SK-N-SH (cell line): ENCODE data around the gene CISTR. TPM values are rescaled to one million over a fixed set of nuclear protein-coding genes. Genes with fewer than 3 reads are reported as not detected.

ENCODE experiments used
- CTCF ChIA-PET: fragments of 300-600, 350-600 bp; formaldehyde crosslinking; extraction: SDS; loops from one replicate; lab custom pipeline; 2021; lab: Yijun Ruan, JAX
- POLR2A ChIA-PET: fragments of 350-600 bp; sonication (Branson Sonifier 250); formaldehyde crosslinking; extraction: SDS; loops from one replicate; lab custom pipeline; 2020; ENCODE audit warnings: antibody characterized with exemption, inconsistent platforms; lab: Yijun Ruan, JAX
- DNase-seq: peaks from one replicate; pipeline ENCODE4 v3.0.0; 2012
- H2AFZ ChIP-seq: fragments of 200-600 bp; sonication (generic); 2 replicates; pipeline ENCODE4 v1.8.1; 2016; ENCODE audit warnings: antibody characterized with exemption, mild to moderate bottlenecking, low read depth
- H3F3A ChIP-seq: fragments of 200-600 bp; sonication (generic); replicated peaks from 2 replicates; pipeline ENCODE3; 2016; ENCODE audit warnings: antibody characterized with exemption, mild to moderate bottlenecking; ENCODE audit not compliant: insufficient read depth
- H3K27ac ChIP-seq, 2 experiments: fragments of 200-500 bp in 1 of 2; fragments of 200-600 bp in 1 of 2; sonication (Bioruptor generic) in 1 of 2; sonication (generic), shearing (Covaris generic) in 1 of 2; 2 replicates each; pipeline versions ENCODE4 v1.5.1 to v1.6.1; 2014 to 2016; ENCODE audit warnings: low read depth in 2 of 2, inconsistent platforms in 1 of 2, low read length in 1 of 2, mild to moderate bottlenecking in 1 of 2, mixed read lengths in 1 of 2
- H3K27me3 ChIP-seq: fragments of 200-600 bp; sonication (generic), shearing (Covaris generic); 2 replicates; pipeline ENCODE4 v1.6.1; 2016; ENCODE audit warnings: mixed run types; ENCODE audit not compliant: insufficient read depth
- H3K36me3 ChIP-seq, 2 experiments: fragments of 200-500 bp in 1 of 2; fragments of 200-600 bp in 1 of 2; sonication (Bioruptor generic) in 1 of 2; sonication (generic) in 1 of 2; replicated peaks in 1 of 2; 2 replicates each; pipeline versions ENCODE3 to v1.5.1; 2014 to 2016; ENCODE audit warnings: low read length in 1 of 2, mild to moderate bottlenecking in 1 of 2; ENCODE audit not compliant: insufficient read depth in 2 of 2, control insufficient read depth in 1 of 2
- H3K4me1 ChIP-seq, 2 experiments: fragments of 200-500 bp in 1 of 2; fragments of 200-600 bp in 1 of 2; sonication (Bioruptor generic) in 1 of 2; sonication (generic), shearing (Covaris generic) in 1 of 2; 2 replicates each; pipeline versions ENCODE4 v1.5.1 to v1.6.1; 2014 to 2016; ENCODE audit warnings: low read depth in 1 of 2, low read length in 1 of 2, mixed run types in 1 of 2; ENCODE audit not compliant: insufficient read depth in 2 of 2, control insufficient read depth in 1 of 2
- H3K4me2 ChIP-seq: fragments of 200-600 bp; sonication (generic), shearing (Covaris generic); 2 replicates; pipeline ENCODE4 v1.6.1; 2017; ENCODE audit warnings: mixed run types
- H3K4me3 ChIP-seq, 2 experiments: fragments of 200-500 bp in 1 of 2; fragments of 200-600 bp in 1 of 2; sonication (Bioruptor generic) in 1 of 2; sonication (generic), shearing (Covaris generic) in 1 of 2; 2 replicates each; pipeline versions ENCODE4 v1.5.1 to v1.8.1; 2014 to 2016; ENCODE audit warnings: low read depth in 2 of 2, inconsistent platforms in 1 of 2, low read length in 1 of 2, mild to moderate bottlenecking in 1 of 2, mixed read lengths in 1 of 2, moderate library complexity in 1 of 2
- H3K79me2 ChIP-seq: fragments of 200-600 bp; sonication (generic); 2 replicates; pipeline ENCODE4 v1.8.1; 2017; ENCODE audit warnings: mild to moderate bottlenecking; ENCODE audit not compliant: insufficient read depth
- H3K9ac ChIP-seq: fragments of 200-600 bp; sonication (generic); 2 replicates; pipeline ENCODE4 v1.6.1; 2017; ENCODE audit warnings: mixed run types
- H3K9me2 ChIP-seq: fragments of 200-600 bp; sonication (generic); 2 replicates; pipeline ENCODE4 v1.6.1; 2017; ENCODE audit warnings: mixed run types
- H3K9me3 ChIP-seq: fragments of 200-600 bp; sonication (generic); 2 replicates; pipeline ENCODE4 v1.6.1; 2017; ENCODE audit warnings: mixed run types, mild to moderate bottlenecking, moderate library complexity
- H4K20me1 ChIP-seq: fragments of 200-600 bp; sonication (generic); 2 replicates; pipeline ENCODE4 v1.6.1; 2017; ENCODE audit warnings: mild to moderate bottlenecking, mixed run types; ENCODE audit not compliant: insufficient read depth
- CTCF ChIP-seq: fragments of 200-600 bp; sonication (generic); IDR thresholded peaks from 2 replicates; pipeline ENCODE4 v1.6.1; 2017; ENCODE audit warnings: antibody characterized with exemption, mild to moderate bottlenecking, moderate library complexity
- ELF1 ChIP-seq: IDR thresholded peaks from 2 replicates; pipeline ENCODE4 v1.4.0; 2012
- EZH2phosphoT487 ChIP-seq: fragments of 200-600 bp; sonication (generic); IDR thresholded peaks from 2 replicates; pipeline ENCODE4 v1.6.1; 2017; ENCODE audit warnings: low read depth, mixed run types, mild to moderate bottlenecking, antibody characterized with exemption, moderate library complexity, borderline replicate concordance
- FOSL2 ChIP-seq: IDR thresholded peaks from 2 replicates; pipeline ENCODE4 v1.4.0; 2012; ENCODE audit warnings: low read depth, mild to moderate bottlenecking, moderate library complexity, borderline replicate concordance
- GABPA ChIP-seq: IDR thresholded peaks from 2 replicates; pipeline ENCODE4 v1.4.0; 2012; ENCODE audit warnings: low read depth, mild to moderate bottlenecking
- MXI1 ChIP-seq: IDR thresholded peaks from 2 replicates; pipeline ENCODE4 v1.6.1; 2012; ENCODE audit warnings: mild to moderate bottlenecking, low read depth, low read length, improper control_type of control experiment
- POLR2AphosphoS5 ChIP-seq: IDR thresholded peaks from 2 replicates; pipeline ENCODE4 v1.6.1; 2012; ENCODE audit warnings: low read depth, low read length
- RAD21 ChIP-seq: IDR thresholded peaks from 2 replicates; pipeline ENCODE4 v1.6.1; 2012; ENCODE audit warnings: mild to moderate bottlenecking, low read length
- RCOR1 ChIP-seq: fragments of 150-350 bp; IDR thresholded peaks from 2 replicates; pipeline ENCODE4 v1.6.1; 2017; ENCODE audit warnings: antibody characterized with exemption, low read length
- TCF12 ChIP-seq: IDR thresholded peaks from 2 replicates; pipeline ENCODE4 v1.4.0; 2012
- TEAD4 ChIP-seq: IDR thresholded peaks from 2 replicates; pipeline ENCODE4 v1.4.0; 2012; ENCODE audit warnings: mild to moderate bottlenecking, borderline replicate concordance; ENCODE audit not compliant: insufficient read depth
- YY1 ChIP-seq: IDR thresholded peaks from 2 replicates; pipeline ENCODE4 v1.4.0; 2012; ENCODE audit warnings: low read depth, mild to moderate bottlenecking
- WGBS: methylation state at CpG from one replicate; pipeline ENCODE4 v1.1.6; 2017; ENCODE audit warnings: low lambda C conversion rate; 5-methylcytosine and 5-hydroxymethylcytosine counted together
- polyA plus RNA-seq, 3 experiments: library from polyadenylated mRNA; depleted of rRNA; stranded (reverse); fragments of >200 nt; gene quantifications; 2 replicates each; pipeline ENCODE4 v1.2.3, GENCODE V29; 2012

The CISTR gene
- polyA plus RNA-seq, 1 of the 3 experiments (the other 2 are of a cell fraction): not detected

- Histone ChIP-seq H3F3A (no peaks in the 10 kb centered on the region), H3K4me2 (no peak overlapping the region), H3K9me2 (no peaks in the 10 kb centered on the region), H3K27ac (no peak overlapping the region), H3K9me3 (no peaks in the 10 kb centered on the region), H4K20me1 (no peaks in the 10 kb centered on the region), H3K79me2 (no peaks in the 10 kb centered on the region), H3K9ac (no peak overlapping the region), H3K4me3 (no peak overlapping the region; a peak in 1 of 4 replicates), H2AFZ (no peak overlapping the region), H3K4me1 (peaks cover 2 to 9% of the 10 kb centered on the region in 2 experiments; a peak in 1 of 4 replicates), H3K36me3 (no peaks in the 10 kb centered on the region), H3K27me3 (peaks cover 87% of the 10 kb centered on the region)
- POLR2A ChIA-PET: no interaction called here
- 7% methylated on average over 14 of the region's 17 CpGs for WGBS
- CTCF ChIA-PET: interaction anchor here (0.6 to 10.5 kb wide), 31 partner anchors 9 to 643 kb away, joined by 3 to 121 read pairs (median 4); partner anchors contain the start of genes ATP5MC2 and HOXC10
- DNase-seq: peak; percentile 79
- TF ChIP-seq RAD21: peak; percentile 35
- TF ChIP-seq CTCF: peak; percentile 81
- no peak for TF ChIP-seq EZH2phosphoT487
These were observed 5.5 kb upstream of the CISTR start for GRCh38 chr12:53757101-53757770.

GRCh38 chr12:53756300-53757100 is 4.7 kb upstream of the CISTR start:
- Histone ChIP-seq H3K27ac (no peak overlapping the region), H3K4me3 (no peak overlapping the region)
- TF ChIP-seq POLR2AphosphoS5: no peak
- TF ChIP-seq TCF12: no peak
- TF ChIP-seq EZH2phosphoT487: no peak
- no peak for TF ChIP-seq YY1
- TF ChIP-seq ELF1: no peak
- no peak for TF ChIP-seq GABPA
- no peak for TF ChIP-seq FOSL2
- no peak for TF ChIP-seq TEAD4
- no peak for TF ChIP-seq RCOR1
- no peak for TF ChIP-seq MXI1
- TF ChIP-seq, all 33 proteins: peak for 0
- no peaks in the 10 kb centered on the region for H4K20me1 ChIP-seq
- 47% methylated on average over 5 of the region's 5 CpGs for WGBS
- H3K9me3 ChIP-seq: no peaks in the 10 kb centered on the region
- ChIA-PET POLR2A (no interaction called here), CTCF (interaction anchor here (0.7 to 10.5 kb wide), 27 partner anchors 9 to 643 kb away, joined by 3 to 121 read pairs (median 4); partner anchors contain the start of genes ATP5MC2 and HOXC10)
- H3K79me2 ChIP-seq: no peaks in the 10 kb centered on the region
- H3F3A ChIP-seq: no peaks in the 10 kb centered on the region
- H3K9me2 ChIP-seq: no peaks in the 10 kb centered on the region
- H3K4me2 ChIP-seq: no peak overlapping the region
- no peak for DNase-seq
- H3K27me3 ChIP-seq: peaks cover 87% of the 10 kb centered on the region
- H3K4me1 ChIP-seq: peaks cover 4 to 9% of the 10 kb centered on the region in 2 experiments; a peak in 1 of 4 replicates
- no peaks in the 10 kb centered on the region for H3K36me3 ChIP-seq
- no peak overlapping the region for H3K9ac ChIP-seq
- no peak overlapping the region for H2AFZ ChIP-seq
